ENCODE data around the gene RAB10. TPM values are rescaled to one million over a fixed set of nuclear protein-coding genes. Genes with fewer than 3 reads are reported as not detected.

Gene RAB10
- total and polyA plus RNA-seq, 2 of the 13 experiments (the other 11 are each of a cell fraction or from before 2014, with no cell fraction given): 48.2 to 120 TPM

DNA sequence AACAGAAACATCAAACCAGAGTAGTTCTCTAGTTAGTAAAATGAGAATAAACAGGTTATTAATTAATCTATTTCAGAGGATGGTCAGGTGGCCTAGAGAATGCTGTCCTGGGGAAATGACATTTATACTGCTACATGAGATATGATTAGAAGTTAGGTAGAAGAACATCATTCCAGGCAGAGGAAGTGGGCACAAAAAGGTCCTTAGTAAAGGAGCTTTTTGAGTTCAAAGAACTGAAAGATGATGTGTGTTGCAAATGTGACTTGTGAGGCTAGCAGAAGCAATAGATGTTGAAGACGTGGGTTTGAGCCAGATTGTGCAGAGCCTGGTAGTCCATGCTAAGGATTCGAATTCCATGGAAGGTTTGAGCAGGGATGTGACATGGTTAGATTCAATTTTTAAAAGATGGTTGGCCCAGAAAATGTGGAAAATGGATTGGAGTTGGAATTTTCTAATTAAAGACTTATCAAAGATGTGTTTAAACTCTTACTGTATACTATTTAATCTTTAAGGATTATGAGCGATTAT is 34.2 kb downstream of the RAB10 start:
- Histone ChIP-seq H4K20me1 (ENCODE audit: insufficient read depth, low read length) (peaks cover 34% of the 10 kb centered on the region), H3K4me2 (ENCODE audit: low read depth, low read length) (no peak overlapping the region), H3K36me3 (replicated peaks in 1 of 2; ENCODE audit: control insufficient read depth in 1 of 2, insufficient read depth in 2 of 2, low read length in 2 of 2) (peaks cover 4 to 21% of the 10 kb centered on the region in 2 experiments), H3K79me2 (ENCODE audit: insufficient read depth, low read length) (peaks cover 92% of the 10 kb centered on the region), H3K4me1 (ENCODE audit: insufficient read depth, low read length) (peaks cover 34% of the 10 kb centered on the region), H3K9me3 (ENCODE audit: low read length) (no peaks in the 10 kb centered on the region), H3K27me3 (ENCODE audit: control insufficient read depth in 1 of 2, insufficient read depth in 2 of 2, low read length in 2 of 2) (no peaks in the 10 kb centered on the region), H3K9ac (ENCODE audit: insufficient read depth, low read depth, low read length) (no peak overlapping the region), H3K4me3 (replicated peaks in 1 of 3; ENCODE audit: insufficient read depth in 1 of 3, low read depth in 2 of 3, low read length in 3 of 3) (no peak overlapping the region), H2AFZ (ENCODE audit: low read length) (no peak overlapping the region), H3K27ac (ENCODE audit: extremely low read length, insufficient read depth, low read length) (peak overlapping the region; percentile 45)
- TF ChIP-seq POLR2AphosphoS2 (IDR thresholded peaks at IDR 0.05; ENCODE audit: low read depth, low read length) (0 out of 2 replicates have a peak, but pooled peaks have one; percentile 46), RBAK (CRISPR knock-in tag; IDR thresholded peaks at IDR 0.05) (no peak)
- in situ Hi-C loops (cut with HindIII; ENCODE audit: extremely low pct_ligation_motif_present, low pct_unique_long_range_greater_than_20kb) (no loop called here), intact Hi-C loops (cut with micrococcal nuclease; ENCODE audit: unreplicated experiment) (no loop called here)
- ATAC-seq (no peak), FAIRE-seq (no peak), DNase-seq (ENCODE audit: low spot score) (no peak)
- TSS peak; percentile 10 for BruUV-seq (replicated peaks)
- 87% methylated on average over 3 of the region's 3 CpGs for whole genome bisulfite sequencing (ENCODE audit: low lambda C conversion rate)
- CTCF ChIA-PET (ENCODE audit: low intra/inter-chr PET ratio, low total read pairs): no interaction called here
- POLR2A ChIA-PET: no interaction called here

DNA sequence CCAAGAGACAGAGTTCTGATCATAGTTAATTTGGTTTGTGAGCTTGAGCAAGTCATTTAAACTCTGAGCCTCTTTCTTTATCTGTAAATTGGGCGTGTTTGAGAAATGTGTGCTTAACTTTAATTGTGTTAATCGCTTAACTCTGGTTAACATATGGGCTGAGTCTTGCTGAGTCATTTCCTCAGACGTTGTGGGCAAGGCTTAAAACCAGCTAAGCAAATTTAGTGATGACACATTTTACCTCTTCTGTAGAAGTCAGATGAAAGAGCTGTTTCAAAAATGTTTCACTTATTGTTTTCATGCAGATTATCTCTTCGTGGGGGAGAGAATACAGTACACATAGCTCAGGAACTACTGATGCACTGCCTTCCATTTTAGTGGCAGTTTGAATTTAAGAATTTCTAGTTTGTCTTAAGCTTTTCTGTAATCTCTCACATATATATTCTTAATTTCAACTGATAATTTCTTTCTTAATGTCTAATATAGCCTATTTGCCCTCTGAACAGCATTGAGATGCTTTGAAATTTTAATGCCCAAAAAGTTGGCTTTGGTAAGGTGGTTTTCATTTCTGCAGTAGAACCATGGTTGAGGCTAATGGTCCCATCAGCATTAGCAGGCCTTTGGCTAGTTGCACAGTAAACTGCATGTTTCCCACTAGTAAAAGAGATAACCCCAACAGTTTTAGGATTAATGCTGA is 34.9 kb downstream of the RAB10 start:
- WGBS (ENCODE audit: low lambda C conversion rate): 25% methylated on average over 4 of the region's 4 CpGs
- in situ Hi-C loops (cut with HindIII; ENCODE audit: extremely low pct_ligation_motif_present, low pct_unique_long_range_greater_than_20kb) (no loop called here), intact Hi-C loops (cut with micrococcal nuclease; ENCODE audit: unreplicated experiment) (no loop called here)
- Histone ChIP-seq H3K36me3 (replicated peaks in 1 of 2; ENCODE audit: control insufficient read depth in 1 of 2, insufficient read depth in 2 of 2, low read length in 2 of 2) (peaks cover 3 to 17% of the 10 kb centered on the region in 2 experiments), H3K9me3 (ENCODE audit: low read length) (no peaks in the 10 kb centered on the region), H3K4me3 (replicated peaks in 1 of 3; ENCODE audit: insufficient read depth in 1 of 3, low read depth in 2 of 3, low read length in 3 of 3) (no peak overlapping the region), H3K79me2 (ENCODE audit: insufficient read depth, low read length) (peaks cover 92% of the 10 kb centered on the region), H3K4me2 (ENCODE audit: low read depth, low read length) (no peak overlapping the region), H3K9ac (ENCODE audit: insufficient read depth, low read depth, low read length) (no peak overlapping the region), H2AFZ (ENCODE audit: low read length) (no peak overlapping the region), H3K27me3 (ENCODE audit: control insufficient read depth in 1 of 2, insufficient read depth in 2 of 2, low read length in 2 of 2) (no peaks in the 10 kb centered on the region), H3K4me1 (ENCODE audit: insufficient read depth, low read length) (peaks cover 41% of the 10 kb centered on the region), H4K20me1 (ENCODE audit: insufficient read depth, low read length) (peaks cover 36% of the 10 kb centered on the region), H3K27ac (ENCODE audit: extremely low read length, insufficient read depth, low read length) (peak overlapping the region; percentile 45)
- no TSS peak for BruUV-seq (replicated peaks)
- FAIRE-seq: peak; percentile 43
- ChIA-PET POLR2A (no interaction called here), CTCF (ENCODE audit: low intra/inter-chr PET ratio, low total read pairs) (no interaction called here)
- DNase-seq (ENCODE audit: low spot score): peak; percentile 56
- no peak for ATAC-seq
- TF ChIP-seq ARHGAP35 (CRISPR knock-in tag; IDR thresholded peaks at IDR 0.05; ENCODE audit: borderline replicate concordance): no peak
- TF ChIP-seq ZNF563 (CRISPR knock-in tag; IDR thresholded peaks at IDR 0.05): no peak
- no peak for TF ChIP-seq ZNF317 (CRISPR knock-in tag; IDR thresholded peaks at IDR 0.05)
- TF ChIP-seq, protein P1, sequence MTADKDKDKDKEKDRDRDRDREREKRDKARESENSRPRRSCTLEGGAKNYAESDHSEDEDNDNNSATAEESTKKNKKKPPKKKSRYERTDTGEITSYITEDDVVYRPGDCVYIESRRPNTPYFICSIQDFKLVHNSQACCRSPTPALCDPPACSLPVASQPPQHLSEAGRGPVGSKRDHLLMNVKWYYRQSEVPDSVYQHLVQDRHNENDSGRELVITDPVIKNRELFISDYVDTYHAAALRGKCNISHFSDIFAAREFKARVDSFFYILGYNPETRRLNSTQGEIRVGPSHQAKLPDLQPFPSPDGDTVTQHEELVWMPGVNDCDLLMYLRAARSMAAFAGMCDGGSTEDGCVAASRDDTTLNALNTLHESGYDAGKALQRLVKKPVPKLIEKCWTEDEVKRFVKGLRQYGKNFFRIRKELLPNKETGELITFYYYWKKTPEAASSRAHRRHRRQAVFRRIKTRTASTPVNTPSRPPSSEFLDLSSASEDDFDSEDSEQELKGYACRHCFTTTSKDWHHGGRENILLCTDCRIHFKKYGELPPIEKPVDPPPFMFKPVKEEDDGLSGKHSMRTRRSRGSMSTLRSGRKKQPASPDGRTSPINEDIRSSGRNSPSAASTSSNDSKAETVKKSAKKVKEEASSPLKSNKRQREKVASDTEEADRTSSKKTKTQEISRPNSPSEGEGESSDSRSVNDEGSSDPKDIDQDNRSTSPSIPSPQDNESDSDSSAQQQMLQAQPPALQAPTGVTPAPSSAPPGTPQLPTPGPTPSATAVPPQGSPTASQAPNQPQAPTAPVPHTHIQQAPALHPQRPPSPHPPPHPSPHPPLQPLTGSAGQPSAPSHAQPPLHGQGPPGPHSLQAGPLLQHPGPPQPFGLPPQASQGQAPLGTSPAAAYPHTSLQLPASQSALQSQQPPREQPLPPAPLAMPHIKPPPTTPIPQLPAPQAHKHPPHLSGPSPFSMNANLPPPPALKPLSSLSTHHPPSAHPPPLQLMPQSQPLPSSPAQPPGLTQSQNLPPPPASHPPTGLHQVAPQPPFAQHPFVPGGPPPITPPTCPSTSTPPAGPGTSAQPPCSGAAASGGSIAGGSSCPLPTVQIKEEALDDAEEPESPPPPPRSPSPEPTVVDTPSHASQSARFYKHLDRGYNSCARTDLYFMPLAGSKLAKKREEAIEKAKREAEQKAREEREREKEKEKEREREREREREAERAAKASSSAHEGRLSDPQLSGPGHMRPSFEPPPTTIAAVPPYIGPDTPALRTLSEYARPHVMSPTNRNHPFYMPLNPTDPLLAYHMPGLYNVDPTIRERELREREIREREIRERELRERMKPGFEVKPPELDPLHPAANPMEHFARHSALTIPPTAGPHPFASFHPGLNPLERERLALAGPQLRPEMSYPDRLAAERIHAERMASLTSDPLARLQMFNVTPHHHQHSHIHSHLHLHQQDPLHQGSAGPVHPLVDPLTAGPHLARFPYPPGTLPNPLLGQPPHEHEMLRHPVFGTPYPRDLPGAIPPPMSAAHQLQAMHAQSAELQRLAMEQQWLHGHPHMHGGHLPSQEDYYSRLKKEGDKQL (CRISPR knock-in tag; IDR thresholded peaks at IDR 0.05; ENCODE audit: low read depth): no peak
- no peak for TF ChIP-seq HOXD1 (CRISPR knock-in tag; IDR thresholded peaks at IDR 0.05)
- no peak for TF ChIP-seq GLI4 (CRISPR knock-in tag; IDR thresholded peaks at IDR 0.05; ENCODE audit: borderline replicate concordance)
- peak; percentile 93 for TF ChIP-seq NFE2 (CRISPR knock-in tag; IDR thresholded peaks at IDR 0.05)
- 0 out of 2 replicates have a peak, but pooled peaks have one; percentile 23 for TF ChIP-seq KDM1A (CRISPR knock-in tag; IDR thresholded peaks at IDR 0.05)
- no peak for TF ChIP-seq NRL (CRISPR knock-in tag; IDR thresholded peaks at IDR 0.05; ENCODE audit: borderline replicate concordance)
- TF ChIP-seq HNRNPL (IDR thresholded peaks at IDR 0.05; ENCODE audit: low read depth, low read length): no peak

All from HepG2 (cell line).